A673 (cell line): ENCODE measurements around the gene BEAN1.

Experiments used
- CTCF ChIP-seq: fragments of 300-800, 200-600 bp; sonication (generic); conservative IDR thresholded peaks from 2 replicates; pipeline ENCODE4 v1.5.1; 2017; ENCODE audit warnings: low read depth, mild to moderate bottlenecking, antibody characterized with exemption, low read length, moderate library complexity, mixed read lengths
- EZH2 ChIP-seq: fragments of 200-600 bp; sonication (generic); IDR thresholded peaks from 2 replicates; pipeline ENCODE4 v1.6.1; 2017; ENCODE audit warnings: borderline replicate concordance, low read depth, mild to moderate bottlenecking, mixed read lengths, antibody characterized with exemption, low read length; ENCODE audit not compliant: poor library complexity, severe bottlenecking

GRCh38 chr16:66470556-66470955, 43.5 kb downstream of the BEAN1 start:
- no peak for TF ChIP-seq CTCF
- TF ChIP-seq EZH2 = no peak
